ENCODE results near the gene FGD6. TPM values are rescaled to one million over a fixed set of nuclear protein-coding genes. Genes with fewer than 3 reads are reported as not detected.
A peak's percentile ranks its signal among the peaks of the same experiment; 100 is the strongest.

Gene FGD6
- polyA plus RNA-seq, 2 of the 4 experiments (the other 2 are of a cell fraction) = 15.5 to 48.0 TPM

GRCh38 chr12:95231190-95231589 lies 13.9 kb upstream of the FGD6 start:
- peak overlapping the region; percentile 69 for H3K4me2 ChIP-seq
- FAIRE-seq (peak; percentile 43), ATAC-seq (peak; percentile 82 to 86), DNase-seq (ENCODE audit: low read depth in 1 of 2, low spot score in 1 of 2) (peak; percentile 62 to 83)
- no peak for TF ChIP-seq ZNF302 (CRISPR knock-in tag; IDR thresholded peaks at IDR 0.05)
- no peak for TF ChIP-seq BHLHE40 (IDR thresholded peaks at IDR 0.05; ENCODE audit: low read depth, low read length)
- no peak for TF ChIP-seq RAD21 (conservative IDR thresholded peaks at IDR 0.05 in 1 of 2, IDR thresholded peaks at IDR 0.05 in 1 of 2)
- 0 out of 2 replicates have a peak, but pooled peaks have one; percentile 14 for TF ChIP-seq NFE2L2 (conservative IDR thresholded peaks at IDR 0.05; ENCODE audit: low read length)
- no peak for TF ChIP-seq NR3C1 (IDR thresholded peaks at IDR 0.05)
- TF ChIP-seq MAFK (IDR thresholded peaks at IDR 0.05; ENCODE audit: partially characterized antibody) = peak; percentile 85
- TF ChIP-seq HDAC2 (IDR thresholded peaks at IDR 0.05) = no peak
- TF ChIP-seq MAZ (IDR thresholded peaks at IDR 0.05; ENCODE audit: borderline replicate concordance, low read depth, low read length) = no peak
- TF ChIP-seq NPAS2 (CRISPR knock-in tag; IDR thresholded peaks at IDR 0.05; ENCODE audit: borderline replicate concordance) = no peak
- TF ChIP-seq SREBF2 (IDR thresholded peaks at IDR 0.05) = no peak
- TF ChIP-seq TFCP2L1 (CRISPR knock-in tag; IDR thresholded peaks at IDR 0.05) = no peak
- no peak for TF ChIP-seq USF2 (IDR thresholded peaks at IDR 0.05)
- TF ChIP-seq, protein P1, sequence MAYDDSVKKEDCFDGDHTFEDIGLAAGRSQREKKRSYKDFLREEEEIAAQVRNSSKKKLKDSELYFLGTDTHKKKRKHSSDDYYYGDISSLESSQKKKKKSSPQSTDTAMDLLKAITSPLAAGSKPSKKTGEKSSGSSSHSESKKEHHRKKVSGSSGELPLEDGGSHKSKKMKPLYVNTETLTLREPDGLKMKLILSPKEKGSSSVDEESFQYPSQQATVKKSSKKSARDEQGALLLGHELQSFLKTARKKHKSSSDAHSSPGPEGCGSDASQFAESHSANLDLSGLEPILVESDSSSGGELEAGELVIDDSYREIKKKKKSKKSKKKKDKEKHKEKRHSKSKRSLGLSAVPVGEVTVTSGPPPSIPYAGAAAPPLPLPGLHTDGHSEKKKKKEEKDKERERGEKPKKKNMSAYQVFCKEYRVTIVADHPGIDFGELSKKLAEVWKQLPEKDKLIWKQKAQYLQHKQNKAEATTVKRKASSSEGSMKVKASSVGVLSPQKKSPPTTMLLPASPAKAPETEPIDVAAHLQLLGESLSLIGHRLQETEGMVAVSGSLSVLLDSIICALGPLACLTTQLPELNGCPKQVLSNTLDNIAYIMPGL (CRISPR knock-in tag; IDR thresholded peaks at IDR 0.05; ENCODE audit: borderline replicate concordance) = no peak
- TF ChIP-seq EHF (CRISPR knock-in tag; IDR thresholded peaks at IDR 0.05) = no peak
- TF ChIP-seq RCOR1 (IDR thresholded peaks at IDR 0.05; ENCODE audit: low read depth, low read length) = no peak
- TF ChIP-seq, protein P2, sequence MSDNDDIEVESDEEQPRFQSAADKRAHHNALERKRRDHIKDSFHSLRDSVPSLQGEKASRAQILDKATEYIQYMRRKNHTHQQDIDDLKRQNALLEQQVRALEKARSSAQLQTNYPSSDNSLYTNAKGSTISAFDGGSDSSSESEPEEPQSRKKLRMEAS (IDR thresholded peaks at IDR 0.05) = peak; percentile 33; the same call in 1 of the 2 replicates
- TF ChIP-seq E2F6 (IDR thresholded peaks at IDR 0.05; ENCODE audit: borderline replicate concordance, low read depth) = no peak
- no peak for TF ChIP-seq POLR2A (IDR thresholded peaks at IDR 0.05; ENCODE audit: low read length)
- TF ChIP-seq KDM5A (IDR thresholded peaks at IDR 0.05) = no peak
- H3K4me1 ChIP-seq = peaks cover 53% of the 10 kb centered on the region
- H3K9me3 ChIP-seq = no peaks in the 10 kb centered on the region
- ChIA-PET CTCF (interaction anchor here (0.7 to 1.7 kb wide), 3 partner anchors 15 to 282 kb away, joined by 3 to 4 read pairs (median 3); partner anchors contain the start of gene NR2C1), POLR2A (interaction anchor here (0.6 to 2.8 kb wide), 3 partner anchors 14 to 243 kb away, joined by 4 to 9 read pairs (median 4); partner anchors contain the start of genes FGD6, METAP2 and VEZT)
- WGBS (ENCODE audit: missing lambda C conversion rate) = 2% methylated on average over 2 of the region's 2 CpGs
- peak overlapping the region; percentile 70 to 83 for H3K27ac ChIP-seq
- H3K4me3 ChIP-seq = peak overlapping the region; percentile 11; the same call in 2 of the 3 replicates

DNA sequence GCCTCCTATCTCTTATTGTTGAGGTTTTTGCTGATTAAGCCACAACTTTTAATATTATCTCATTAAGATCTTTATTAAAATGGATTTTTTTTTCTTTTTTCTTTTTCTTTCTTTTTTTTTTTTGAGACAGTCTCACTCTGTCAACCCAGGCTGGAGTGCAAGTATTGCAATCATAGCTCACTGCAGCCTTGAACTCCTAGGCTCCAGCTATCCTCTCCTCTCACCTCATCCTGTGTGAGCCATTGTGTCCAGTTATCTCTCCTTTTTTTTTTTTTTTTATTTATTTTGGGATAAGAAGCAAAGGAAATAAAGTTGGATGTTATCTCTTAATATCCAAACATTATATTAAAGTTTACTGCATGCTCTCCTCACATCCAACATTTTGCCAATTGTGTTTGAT lies 13.0 kb upstream of the FGD6 start:
- Histone ChIP-seq H3K4me2 (peak overlapping the region; percentile 69), H3K4me3 (no peak overlapping the region), H3K27ac (peak overlapping the region; percentile 70 to 83), H3K9me3 (no peaks in the 10 kb centered on the region), H3K4me1 (peaks cover 56% of the 10 kb centered on the region)
- ChIA-PET CTCF (interaction anchor here (0.7 to 3.4 kb wide), 7 partner anchors 11 to 283 kb away, joined by 3 to 12 read pairs (median 4); partner anchors contain the start of genes NR2C1 and VEZT), POLR2A (interaction anchor here (1.5 to 2.8 kb wide), 2 partner anchors 13 to 244 kb away, joined by 4 to 9 read pairs; partner anchors contain the start of genes FGD6, METAP2 and VEZT)
- FAIRE-seq = no peak
- no peak for DNase-seq (ENCODE audit: low read depth in 1 of 2, low spot score in 1 of 2)
- TF ChIP-seq HOXB5 (CRISPR knock-in tag; IDR thresholded peaks at IDR 0.05) = no peak
- no peak for TF ChIP-seq FOXS1 (CRISPR knock-in tag; IDR thresholded peaks at IDR 0.05)
- no peak for TF ChIP-seq ZSCAN20 (CRISPR knock-in tag; IDR thresholded peaks at IDR 0.05)
- TF ChIP-seq REST (IDR thresholded peaks at IDR 0.05) = no peak
- no peak for TF ChIP-seq PHF8 (IDR thresholded peaks at IDR 0.05; ENCODE audit: borderline replicate concordance, low read depth)
- peak; percentile 43 to 67; a peak in 3 of 6 replicates for ATAC-seq
